Ascending aorta (tissue), 2 donors: ENCODE results near the gene TSPAN18. TPM values are rescaled to one million over a fixed set of nuclear protein-coding genes. Genes with fewer than 3 reads are reported as not detected.

Source experiments
- DNase-seq, 2 donors: peaks; one replicate each; pipeline ENCODE4 v3.0.0-alpha.2; 2019; ENCODE audit warnings: low spot score in 2 of 2
- H3K27ac ChIP-seq, 2 donors: fragments of 200-600 bp; sonication (generic); one replicate each; pipeline ENCODE4 v1.5.1; 2016 to 2017; ENCODE audit warnings: mild to moderate bottlenecking in 1 of 2
- H3K27me3 ChIP-seq: fragments of 200-600 bp; sonication (generic); one replicate; pipeline ENCODE4 v1.5.1; 2017
- H3K36me3 ChIP-seq, 2 donors: fragments of 200-600 bp; sonication (generic); one replicate each; pipeline ENCODE4 v1.5.1; 2016
- H3K4me1 ChIP-seq, 2 donors: fragments of 200-600 bp; sonication (generic); one replicate each; pipeline ENCODE4 v1.5.1; 2016 to 2017; ENCODE audit warnings: mild to moderate bottlenecking in 1 of 2
- H3K4me3 ChIP-seq, 2 donors: fragments of 200-600 bp; sonication (generic); one replicate each; pipeline ENCODE4 v1.5.1; 2016 to 2017; ENCODE audit warnings: mild to moderate bottlenecking in 1 of 2
- H3K9me3 ChIP-seq, 2 donors: fragments of 200-600 bp; sonication (generic); one replicate each; pipeline ENCODE4 v1.5.1; 2016
- intact Hi-C: fragments of 100-400 bp; cut with DNase I; formaldehyde crosslinking; loops from one replicate; pipeline ENCODE4 v1.15.1; 2023
- total RNA-seq: library from RNA; depleted of rRNA; stranded (reverse); fragments of >200 nt; gene quantifications from one replicate; pipeline ENCODE4 v1.1.0, GENCODE V29; 2016
- TF ChIP-seq, protein P1 (sequence below), 3 experiments: fragments of 200-600 bp in 2 of 3; fragments of 450-650 bp in 1 of 3; sonication (generic) in 2 of 3; IDR thresholded peaks; one replicate each; pipeline ENCODE4 v1.5.1; 2016 to 2019; ENCODE audit warnings: antibody characterized with exemption in 3 of 3, mild to moderate bottlenecking in 1 of 3, moderate library complexity in 1 of 3

Gene TSPAN18
- total RNA-seq, 1 donor from 2014 or later: 21.3 TPM

- Histone ChIP-seq H3K27ac (peak overlapping the region in 1 of 2 donors; percentile 55), H3K9me3 (no peaks in the 10 kb centered on the region), H3K36me3 (no peaks in the 10 kb centered on the region), H3K4me1 (peaks cover 5 to 29% of the 10 kb centered on the region in 2 donors), H3K27me3 (no peaks in the 10 kb centered on the region), H3K4me3 (no peak overlapping the region)
- TF ChIP-seq, protein P1, sequence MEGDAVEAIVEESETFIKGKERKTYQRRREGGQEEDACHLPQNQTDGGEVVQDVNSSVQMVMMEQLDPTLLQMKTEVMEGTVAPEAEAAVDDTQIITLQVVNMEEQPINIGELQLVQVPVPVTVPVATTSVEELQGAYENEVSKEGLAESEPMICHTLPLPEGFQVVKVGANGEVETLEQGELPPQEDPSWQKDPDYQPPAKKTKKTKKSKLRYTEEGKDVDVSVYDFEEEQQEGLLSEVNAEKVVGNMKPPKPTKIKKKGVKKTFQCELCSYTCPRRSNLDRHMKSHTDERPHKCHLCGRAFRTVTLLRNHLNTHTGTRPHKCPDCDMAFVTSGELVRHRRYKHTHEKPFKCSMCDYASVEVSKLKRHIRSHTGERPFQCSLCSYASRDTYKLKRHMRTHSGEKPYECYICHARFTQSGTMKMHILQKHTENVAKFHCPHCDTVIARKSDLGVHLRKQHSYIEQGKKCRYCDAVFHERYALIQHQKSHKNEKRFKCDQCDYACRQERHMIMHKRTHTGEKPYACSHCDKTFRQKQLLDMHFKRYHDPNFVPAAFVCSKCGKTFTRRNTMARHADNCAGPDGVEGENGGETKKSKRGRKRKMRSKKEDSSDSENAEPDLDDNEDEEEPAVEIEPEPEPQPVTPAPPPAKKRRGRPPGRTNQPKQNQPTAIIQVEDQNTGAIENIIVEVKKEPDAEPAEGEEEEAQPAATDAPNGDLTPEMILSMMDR (IDR thresholded peaks at IDR 0.05): no peak
- peak in 1 of 2 donors; percentile 59 for DNase-seq
- intact Hi-C loops: no loop called here
These were observed 24.0 kb downstream of the TSPAN18 start for GRCh38 chr11:44750551-44751465.

DNA sequence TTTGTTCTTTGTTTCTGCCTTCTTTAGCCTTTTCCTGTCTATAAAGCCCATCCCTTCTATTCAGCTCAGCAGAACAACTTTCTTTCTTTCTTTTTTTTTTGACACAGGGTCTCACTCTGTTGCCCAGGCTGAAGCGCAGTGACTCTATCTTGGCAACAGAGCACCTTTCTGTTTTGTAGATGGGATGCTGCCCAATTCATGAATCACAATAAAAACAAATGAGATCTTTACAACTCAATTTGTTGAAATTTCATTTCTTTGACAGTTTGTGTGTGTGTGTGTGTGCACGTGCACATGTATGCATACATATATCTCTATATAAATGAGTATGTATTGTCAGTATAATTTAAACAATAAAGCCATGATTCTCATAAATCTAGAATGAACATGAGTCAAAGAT lies 25.5 kb downstream of the TSPAN18 start:
- H3K4me3 ChIP-seq: no peak overlapping the region
- no peaks in the 10 kb centered on the region for H3K27me3 ChIP-seq
- H3K4me1 ChIP-seq: peaks cover 5 to 27% of the 10 kb centered on the region in 2 donors
- no peak overlapping the region for H3K27ac ChIP-seq
- H3K36me3 ChIP-seq: no peaks in the 10 kb centered on the region
- TF ChIP-seq, protein P1 (IDR thresholded peaks at IDR 0.05): no peak
- DNase-seq: peak in 1 of 2 donors; percentile 22
- no peaks in the 10 kb centered on the region for H3K9me3 ChIP-seq
- intact Hi-C loops: no loop called here

DNA sequence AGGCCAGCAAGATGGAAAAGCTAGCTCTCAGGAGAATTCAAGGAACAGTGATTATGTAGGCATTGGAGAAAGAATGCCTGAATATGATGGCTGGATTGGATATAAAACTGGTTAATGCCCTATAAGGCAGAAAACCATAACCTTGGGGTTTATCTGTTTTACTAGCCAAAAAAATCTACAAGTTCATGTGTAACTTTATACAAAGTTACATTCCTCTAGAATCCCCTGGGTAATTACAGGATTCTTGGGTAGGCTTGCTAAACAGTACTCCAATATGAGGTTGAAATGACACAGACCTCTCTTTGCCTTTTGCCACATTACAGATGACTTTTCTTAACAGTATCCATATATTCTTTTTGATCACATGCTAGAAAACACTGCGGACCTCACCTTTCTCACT lies 26.0 kb downstream of the TSPAN18 start:
- Histone ChIP-seq H3K27ac (no peak overlapping the region), H3K36me3 (no peaks in the 10 kb centered on the region), H3K4me1 (peaks cover 5 to 27% of the 10 kb centered on the region in 2 donors), H3K27me3 (no peaks in the 10 kb centered on the region), H3K4me3 (no peak overlapping the region), H3K9me3 (no peaks in the 10 kb centered on the region)
- intact Hi-C loops: no loop called here
- DNase-seq: no peak
- TF ChIP-seq, protein P1 (IDR thresholded peaks at IDR 0.05): no peak

DNA sequence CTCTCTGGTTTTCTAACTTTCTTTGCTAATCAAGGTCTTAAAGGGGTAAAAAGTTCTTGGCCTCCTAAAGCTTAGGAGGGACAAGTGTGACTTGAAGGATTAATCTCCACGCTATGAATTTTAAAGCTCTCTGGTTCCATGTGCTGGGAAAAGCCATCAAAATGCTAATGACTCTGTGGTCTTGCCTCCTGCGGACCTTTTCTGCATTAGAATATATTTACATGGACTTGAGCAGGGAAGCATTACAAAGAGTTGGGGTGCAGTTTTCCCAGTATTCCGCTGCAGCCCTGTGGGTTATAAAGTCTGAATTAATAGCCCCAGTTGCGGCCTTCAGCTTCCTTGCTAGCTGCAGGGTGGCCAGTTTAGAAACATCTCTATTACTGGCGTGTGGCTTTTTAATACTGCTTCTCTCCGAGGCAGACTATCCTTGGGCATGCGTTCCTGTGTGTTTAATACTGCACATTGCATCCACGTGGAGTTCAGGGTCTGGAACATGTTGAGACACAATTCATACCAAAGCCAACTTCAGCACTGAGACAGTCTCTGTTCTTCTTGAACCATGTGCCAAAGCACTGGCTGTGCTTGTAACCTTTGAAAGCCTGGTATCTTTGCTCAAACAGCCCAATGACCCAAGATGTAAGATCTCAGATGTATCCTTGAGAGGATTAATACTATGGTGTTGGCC lies 27.3 kb downstream of the TSPAN18 start:
- Histone ChIP-seq H3K36me3 (no peaks in the 10 kb centered on the region), H3K27me3 (no peaks in the 10 kb centered on the region), H3K4me3 (no peak overlapping the region), H3K4me1 (peaks cover 5 to 27% of the 10 kb centered on the region in 2 donors), H3K9me3 (no peaks in the 10 kb centered on the region), H3K27ac (no peak overlapping the region)
- TF ChIP-seq, protein P1 (IDR thresholded peaks at IDR 0.05): no peak
- intact Hi-C loops: no loop called here
- DNase-seq: peak in 1 of 2 donors; percentile 46

GRCh38 chr11:44754876-44755555 lies 28.3 kb downstream of the TSPAN18 start:
- no peak overlapping the region for H3K4me3 ChIP-seq
- no peaks in the 10 kb centered on the region for H3K27me3 ChIP-seq
- intact Hi-C loops: no loop called here
- TF ChIP-seq, protein P1 (IDR thresholded peaks at IDR 0.05): no peak
- no peaks in the 10 kb centered on the region for H3K9me3 ChIP-seq
- peaks cover 5 to 27% of the 10 kb centered on the region in 2 donors for H3K4me1 ChIP-seq
- DNase-seq: peak in 1 of 2 donors; percentile 54
- H3K36me3 ChIP-seq: no peaks in the 10 kb centered on the region
- no peak overlapping the region for H3K27ac ChIP-seq
